Measurements from ENCODE around the gene RPUSD1. TPM values are rescaled to one million over a fixed set of nuclear protein-coding genes. Genes with fewer than 3 reads are reported as not detected.

Gene RPUSD1
- polyA plus RNA-seq, 3 donors, result 29.5 to 38.1 (median 31.5) TPM

DNA sequence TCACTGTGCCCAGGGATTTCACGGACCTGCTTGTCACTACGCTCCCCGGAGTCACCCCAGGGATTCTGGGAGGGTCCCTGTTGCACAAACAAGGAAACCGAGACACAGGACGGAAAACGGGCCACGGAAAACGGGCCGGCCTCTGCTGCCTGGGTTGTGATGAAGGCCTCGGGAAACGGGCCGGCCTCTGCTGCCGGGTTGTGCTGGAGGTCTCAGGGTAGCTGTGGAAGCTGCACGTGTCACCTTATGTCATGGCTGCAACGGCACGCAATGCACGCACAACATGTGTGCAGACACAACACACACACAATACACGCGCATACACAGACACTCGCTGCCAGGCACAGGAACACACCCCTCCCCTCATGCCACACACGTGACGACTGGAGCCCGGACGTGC is 39.3 kb upstream of the RPUSD1 start:
- no peak overlapping the region for H3K27ac Mint-ChIP-seq

DNA sequence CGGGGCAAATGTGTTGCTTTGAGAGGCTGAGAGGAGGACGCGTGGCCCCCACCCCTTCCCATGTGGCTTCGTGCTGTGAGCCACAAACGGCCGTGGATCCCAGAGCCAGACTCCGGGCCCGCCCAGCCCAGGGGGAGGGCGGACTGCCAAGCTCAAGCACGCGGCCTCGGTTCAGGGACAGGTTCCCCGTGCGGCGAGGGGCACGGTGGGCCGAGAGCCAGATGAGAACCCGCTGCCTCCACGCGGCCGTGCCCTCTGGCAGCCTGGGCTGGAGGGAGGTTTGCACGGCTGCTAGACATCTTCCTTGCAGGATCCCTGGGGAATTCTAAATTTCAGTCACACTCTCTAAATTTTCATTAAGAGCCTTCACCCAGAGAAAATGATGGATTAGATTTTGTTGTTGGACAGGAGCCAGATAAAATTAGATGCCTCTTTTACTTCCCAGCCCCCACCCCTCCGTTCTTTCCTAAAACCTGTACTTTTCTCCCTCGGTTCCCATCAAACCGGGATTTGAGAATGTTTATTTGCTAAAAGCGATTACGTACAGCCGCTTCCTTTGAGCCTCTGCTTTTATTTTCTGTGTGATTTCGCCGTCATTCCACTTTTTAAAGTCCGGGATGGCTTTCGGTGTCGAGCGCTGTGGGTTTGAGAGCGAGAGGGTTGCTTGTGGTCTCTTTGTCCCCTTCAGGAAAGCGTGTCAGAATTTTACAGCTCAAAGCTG is 37.3 kb upstream of the RPUSD1 start:
- no peak overlapping the region for H3K4me3 ChIP-seq (replicated peaks in 1 of 3; ENCODE audit: low read depth in 2 of 3, low read length in 3 of 3)
- H3K27me3 ChIP-seq (ENCODE audit: control insufficient read depth in 2 of 2, insufficient read depth in 2 of 2, low read length in 2 of 2), result no peaks in the 10 kb centered on the region
- H2AFZ ChIP-seq (ENCODE audit: insufficient read depth, low read depth, low read length, poor library complexity, severe bottlenecking), result no peak overlapping the region
- H3K36me3 Mint-ChIP-seq, result no peaks in the 10 kb centered on the region
- peak overlapping the region in 1 of 2 donors; percentile 9 for H3K4me3 Mint-ChIP-seq
- H3K4me1 Mint-ChIP-seq, result no peaks in the 10 kb centered on the region
- no peaks in the 10 kb centered on the region for H3K4me1 ChIP-seq (ENCODE audit: control insufficient read depth in 1 of 2, insufficient read depth in 2 of 2, low read length in 2 of 2)
- peaks cover 0 to 2% (median 0%) of the 10 kb centered on the region in 7 donors for H3K9me3 Mint-ChIP-seq
- H3K27ac ChIP-seq (ENCODE audit: low read depth in 1 of 2, low read length in 2 of 2), result no peak overlapping the region
- H3K27me3 Mint-ChIP-seq (ENCODE audit: low read depth in 3 of 3), result peaks cover 8 to 15% (median 13%) of the 10 kb centered on the region in 3 donors
- H4K20me1 ChIP-seq (ENCODE audit: insufficient read depth, low read length), result no peaks in the 10 kb centered on the region
- no peaks in the 10 kb centered on the region for H3K79me2 ChIP-seq (ENCODE audit: insufficient read depth, low read length)
- intact Hi-C loops (cut with micrococcal nuclease), result loop anchor here in 1 of 2 donors (10.0 kb wide), 1 partner anchor 99 kb away; no protein-coding TSS in a partner anchor
- no peak overlapping the region for H3K27ac Mint-ChIP-seq
- TF ChIP-seq, protein P1, sequence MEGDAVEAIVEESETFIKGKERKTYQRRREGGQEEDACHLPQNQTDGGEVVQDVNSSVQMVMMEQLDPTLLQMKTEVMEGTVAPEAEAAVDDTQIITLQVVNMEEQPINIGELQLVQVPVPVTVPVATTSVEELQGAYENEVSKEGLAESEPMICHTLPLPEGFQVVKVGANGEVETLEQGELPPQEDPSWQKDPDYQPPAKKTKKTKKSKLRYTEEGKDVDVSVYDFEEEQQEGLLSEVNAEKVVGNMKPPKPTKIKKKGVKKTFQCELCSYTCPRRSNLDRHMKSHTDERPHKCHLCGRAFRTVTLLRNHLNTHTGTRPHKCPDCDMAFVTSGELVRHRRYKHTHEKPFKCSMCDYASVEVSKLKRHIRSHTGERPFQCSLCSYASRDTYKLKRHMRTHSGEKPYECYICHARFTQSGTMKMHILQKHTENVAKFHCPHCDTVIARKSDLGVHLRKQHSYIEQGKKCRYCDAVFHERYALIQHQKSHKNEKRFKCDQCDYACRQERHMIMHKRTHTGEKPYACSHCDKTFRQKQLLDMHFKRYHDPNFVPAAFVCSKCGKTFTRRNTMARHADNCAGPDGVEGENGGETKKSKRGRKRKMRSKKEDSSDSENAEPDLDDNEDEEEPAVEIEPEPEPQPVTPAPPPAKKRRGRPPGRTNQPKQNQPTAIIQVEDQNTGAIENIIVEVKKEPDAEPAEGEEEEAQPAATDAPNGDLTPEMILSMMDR (IDR thresholded peaks at IDR 0.05), result no peak
- DNase-seq, result no peak
- no peaks in the 10 kb centered on the region for H3K36me3 ChIP-seq (replicated peaks in 1 of 2; ENCODE audit: control insufficient read depth in 1 of 2, insufficient read depth in 2 of 2, low read length in 2 of 2)
- H3K9me3 ChIP-seq (replicated peaks in 1 of 2; ENCODE audit: control insufficient read depth in 1 of 2, insufficient read depth in 1 of 2, low read length in 2 of 2), result no peaks in the 10 kb centered on the region
- no peak overlapping the region for H3K9ac ChIP-seq (ENCODE audit: insufficient read depth, low read length, poor library complexity, severe bottlenecking)
- H3K4me2 ChIP-seq (replicated peaks; ENCODE audit: extremely low read depth, low read length, poor library complexity, severe bottlenecking), result no peak overlapping the region
- WGBS (ENCODE audit: insufficient coverage), result 67% methylated on average over 24 of the region's 36 CpGs

More for the DNA sequence above, 39.3 kb upstream of the RPUSD1 start:
- Histone ChIP-seq H3K27ac (ENCODE audit: low read depth in 1 of 2, low read length in 2 of 2) (no peak overlapping the region), H3K4me2 (replicated peaks; ENCODE audit: extremely low read depth, low read length, poor library complexity, severe bottlenecking) (no peak overlapping the region), H3K4me3 (replicated peaks in 1 of 3; ENCODE audit: low read depth in 2 of 3, low read length in 3 of 3) (no peak overlapping the region), H3K4me1 (ENCODE audit: control insufficient read depth in 1 of 2, insufficient read depth in 2 of 2, low read length in 2 of 2) (no peaks in the 10 kb centered on the region), H2AFZ (ENCODE audit: insufficient read depth, low read depth, low read length, poor library complexity, severe bottlenecking) (no peak overlapping the region), H3K9me3 (replicated peaks in 1 of 2; ENCODE audit: control insufficient read depth in 1 of 2, insufficient read depth in 1 of 2, low read length in 2 of 2) (no peaks in the 10 kb centered on the region), H4K20me1 (ENCODE audit: insufficient read depth, low read length) (no peaks in the 10 kb centered on the region), H3K27me3 (ENCODE audit: control insufficient read depth in 2 of 2, insufficient read depth in 2 of 2, low read length in 2 of 2) (no peaks in the 10 kb centered on the region), H3K79me2 (ENCODE audit: insufficient read depth, low read length) (no peaks in the 10 kb centered on the region), H3K36me3 (replicated peaks in 1 of 2; ENCODE audit: control insufficient read depth in 1 of 2, insufficient read depth in 2 of 2, low read length in 2 of 2) (no peaks in the 10 kb centered on the region), H3K9ac (ENCODE audit: insufficient read depth, low read length, poor library complexity, severe bottlenecking) (no peak overlapping the region)
- no peak for DNase-seq
- Mint-ChIP-seq H3K36me3 (no peaks in the 10 kb centered on the region), H3K4me3 (no peak overlapping the region), H3K27me3 (ENCODE audit: low read depth in 3 of 3) (peaks cover 7 to 14% (median 13%) of the 10 kb centered on the region in 3 donors), H3K9me3 (peaks cover 0 to 1% (median 0%) of the 10 kb centered on the region in 7 donors), H3K4me1 (peaks cover 1% of the 10 kb centered on the region)
- intact Hi-C loops (cut with micrococcal nuclease), result loop anchor here in 1 of 2 donors (10.0 kb wide), 1 partner anchor 97 kb away; no protein-coding TSS in a partner anchor
- TF ChIP-seq, protein P1 (IDR thresholded peaks at IDR 0.05), result no peak
- 98% methylated on average over 22 of the region's 24 CpGs for WGBS (ENCODE audit: insufficient coverage)

All from CD14-positive monocyte (primary cell).